HL-60 (cell line): ENCODE results near the gene FMN1.

ENCODE experiments used
- DNase-seq, 2 experiments: peaks; one replicate each; pipeline ENCODE4 v3.0.0-alpha.2; 2010 to 2020; ENCODE audit warnings: low read depth in 1 of 2, low spot score in 1 of 2
- H3K27ac ChIP-seq: fragments of 250-450 bp; sonication (Bioruptor Pico); replicated peaks from 2 replicates; pipeline ENCODE4 v1.5.1; 2020; ENCODE audit warnings: mild to moderate bottlenecking, moderate library complexity
- H3K27me3 ChIP-seq: fragments of 250-450 bp; sonication (Bioruptor Pico); 2 replicates; pipeline ENCODE4 v1.5.1; 2021; ENCODE audit warnings: mild to moderate bottlenecking, moderate library complexity; ENCODE audit not compliant: insufficient read depth, poor library complexity, severe bottlenecking
- H3K4me3 ChIP-seq: replicated peaks from 2 replicates; pipeline ENCODE4 v1.5.1; 2011; ENCODE audit warnings: mild to moderate bottlenecking, control low read depth, low read length; ENCODE audit not compliant: insufficient read depth
- CTCF ChIP-seq: IDR thresholded peaks from one replicate; pipeline ENCODE4 v1.5.1; 2011; ENCODE audit warnings: low read length, control low read depth, inconsistent platforms; ENCODE audit not compliant: insufficient read depth
- GABPA ChIP-seq: IDR thresholded peaks from 2 replicates; pipeline ENCODE4 v1.6.1; 2012; ENCODE audit warnings: low read depth
- POLR2AphosphoS5 ChIP-seq: IDR thresholded peaks from 2 replicates; pipeline ENCODE4 v1.6.1; 2012; ENCODE audit warnings: low read depth
- REST ChIP-seq: IDR thresholded peaks from 2 replicates; pipeline ENCODE4 v1.6.1; 2012; ENCODE audit warnings: low read depth; ENCODE audit not compliant: insufficient replicate concordance
- SPI1 ChIP-seq: IDR thresholded peaks from 2 replicates; pipeline ENCODE4 v1.6.1; 2012; ENCODE audit warnings: low read depth, mild to moderate bottlenecking, borderline replicate concordance

FMN1 gene

GRCh38 chr15:32993285-32993684, 201.2 kb downstream of the FMN1 start:
- no peak for DNase-seq
- Histone ChIP-seq H3K27me3 (no peaks in the 10 kb centered on the region), H3K27ac (no peak overlapping the region), H3K4me3 (no peak overlapping the region)
- TF ChIP-seq REST (no peak), GABPA (no peak), CTCF (no peak), POLR2AphosphoS5 (no peak)

GRCh38 chr15:32991619-32992111, 202.8 kb downstream of the FMN1 start:
- DNase-seq = no peak
- Histone ChIP-seq H3K27me3 (no peaks in the 10 kb centered on the region), H3K4me3 (no peak overlapping the region), H3K27ac (no peak overlapping the region)
- TF ChIP-seq CTCF = no peak
- no peak for TF ChIP-seq GABPA
- no peak for TF ChIP-seq SPI1
- no peak for TF ChIP-seq REST
- TF ChIP-seq POLR2AphosphoS5 = no peak

- TF ChIP-seq CTCF = no peak
- H3K27ac ChIP-seq = no peak overlapping the region
Measured at GRCh38 chr15:32990071-32990470, 204.4 kb downstream of the FMN1 start.

GRCh38 chr15:32987067-32987466, 207.4 kb downstream of the FMN1 start:
- H3K27ac ChIP-seq = no peak overlapping the region

More at GRCh38 chr15:32990071-32990470, 204.4 kb downstream of the FMN1 start:
- no peak for DNase-seq
- peaks cover 2% of the 10 kb centered on the region for H3K27me3 ChIP-seq
- H3K4me3 ChIP-seq = no peak overlapping the region

More at GRCh38 chr15:32987067-32987466, 207.4 kb downstream of the FMN1 start:
- H3K27me3 ChIP-seq = peaks cover 4% of the 10 kb centered on the region
- no peak overlapping the region for H3K4me3 ChIP-seq
- TF ChIP-seq POLR2AphosphoS5 (no peak), SPI1 (no peak), GABPA (no peak), CTCF (no peak), REST (no peak)
- DNase-seq = no peak
